HCT116 (cell line): ENCODE measurements around the gene SLC16A1.
A peak's percentile ranks its signal among the peaks of the same experiment; 100 is the strongest.

Experiments used
- EGR1 ChIP-seq: IDR thresholded peaks from 2 replicates; pipeline ENCODE4 v1.6.1; 2012; ENCODE audit warnings: low read depth
- EZH2 ChIP-seq: fragments of 200-600 bp; sonication (generic); IDR thresholded peaks from 2 replicates; pipeline ENCODE4 v1.6.1; 2017; ENCODE audit warnings: antibody characterized with exemption, mixed run types
- EZH2phosphoT487 ChIP-seq: fragments of 200-600 bp; IDR thresholded peaks from 2 replicates; pipeline ENCODE4 v1.6.1; 2018; ENCODE audit warnings: antibody characterized with exemption, borderline replicate concordance
- SIN3A ChIP-seq: IDR thresholded peaks from 2 replicates; pipeline ENCODE4 v1.6.1; 2012; ENCODE audit warnings: low read depth
- SP1 ChIP-seq: IDR thresholded peaks from 2 replicates; pipeline ENCODE4 v1.6.1; 2012; ENCODE audit warnings: low read depth
- ZFX ChIP-seq: fragments of 450-650 bp; IDR thresholded peaks from 2 replicates; pipeline ENCODE4 v1.6.1; 2017
- TF ChIP-seq, protein P1 (sequence below), 3 experiments: fragments of 200-600 bp in 1 of 3; sonication (generic) in 1 of 3; IDR thresholded peaks in 2 of 3; conservative IDR thresholded peaks in 1 of 3; 2 replicates each; pipeline ENCODE4 v1.5.1; 2012 to 2017; ENCODE audit warnings: low read depth in 2 of 3, low read length in 2 of 3, antibody characterized with exemption in 1 of 3, borderline replicate concordance in 1 of 3, control low read depth in 1 of 3, mild to moderate bottlenecking in 1 of 3, mixed read lengths in 1 of 3, mixed run types in 1 of 3, moderate library complexity in 1 of 3; ENCODE audit not compliant: insufficient read depth in 1 of 3

- TF ChIP-seq EZH2, result no peak
- no peak for TF ChIP-seq SIN3A
- no peak for TF ChIP-seq EZH2phosphoT487
- peak; percentile 70; the same call in 1 of the 2 replicates for TF ChIP-seq SP1
- peak; percentile 69; the same call in 1 of the 2 replicates for TF ChIP-seq EGR1
- no peak for TF ChIP-seq ZFX
- TF ChIP-seq, protein P1, sequence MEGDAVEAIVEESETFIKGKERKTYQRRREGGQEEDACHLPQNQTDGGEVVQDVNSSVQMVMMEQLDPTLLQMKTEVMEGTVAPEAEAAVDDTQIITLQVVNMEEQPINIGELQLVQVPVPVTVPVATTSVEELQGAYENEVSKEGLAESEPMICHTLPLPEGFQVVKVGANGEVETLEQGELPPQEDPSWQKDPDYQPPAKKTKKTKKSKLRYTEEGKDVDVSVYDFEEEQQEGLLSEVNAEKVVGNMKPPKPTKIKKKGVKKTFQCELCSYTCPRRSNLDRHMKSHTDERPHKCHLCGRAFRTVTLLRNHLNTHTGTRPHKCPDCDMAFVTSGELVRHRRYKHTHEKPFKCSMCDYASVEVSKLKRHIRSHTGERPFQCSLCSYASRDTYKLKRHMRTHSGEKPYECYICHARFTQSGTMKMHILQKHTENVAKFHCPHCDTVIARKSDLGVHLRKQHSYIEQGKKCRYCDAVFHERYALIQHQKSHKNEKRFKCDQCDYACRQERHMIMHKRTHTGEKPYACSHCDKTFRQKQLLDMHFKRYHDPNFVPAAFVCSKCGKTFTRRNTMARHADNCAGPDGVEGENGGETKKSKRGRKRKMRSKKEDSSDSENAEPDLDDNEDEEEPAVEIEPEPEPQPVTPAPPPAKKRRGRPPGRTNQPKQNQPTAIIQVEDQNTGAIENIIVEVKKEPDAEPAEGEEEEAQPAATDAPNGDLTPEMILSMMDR (IDR thresholded peaks at IDR 0.05 in 2 of 3, conservative IDR thresholded peaks at IDR 0.05 in 1 of 3; ENCODE audit: borderline replicate concordance in 1 of 3, insufficient read depth in 1 of 3, low read depth in 2 of 3, low read length in 2 of 3), result no peak
Measured at GRCh38 chr1:112957133-112957812, 1.3 kb upstream of the SLC16A1 start.
